H1 (cell line): ENCODE data around the gene DHX34. TPM values are rescaled to one million over a fixed set of nuclear protein-coding genes. Genes with fewer than 3 reads are reported as not detected.

ENCODE experiments used
- CTCF ChIA-PET: fragments of 300-600 bp; sonication (Branson Sonifier 250); formaldehyde crosslinking; loops from one replicate; lab custom pipeline; 2021; ENCODE audit not compliant: partially characterized antibody; lab: Charles Lee
- POLR2A ChIA-PET: fragments of 300-600 bp; sonication (Branson Sonifier 250); formaldehyde crosslinking; loops from one replicate; lab custom pipeline; 2021; ENCODE audit warnings: inconsistent platforms; ENCODE audit not compliant: partially characterized antibody; lab: Charles Lee
- DNase-seq, 2 experiments: peaks; one replicate each; pipeline versions ENCODE4 v3.0.0 to v3.0.0-alpha.2; 2010 to 2022; ENCODE audit warnings: low spot score in 2 of 2, low read depth in 1 of 2, mixed read lengths in 1 of 2
- FAIRE-seq: peaks from 2 replicates; lab custom pipeline; 2011; peaks lifted over from hg19 to GRCh38; lab: Jason Lieb, UNC
- H2AFZ ChIP-seq: 2 replicates; pipeline ENCODE4 v1.8.1; 2012; ENCODE audit warnings: low read length, inconsistent platforms
- H2AK5ac ChIP-seq: 2 replicates; pipeline ENCODE4 v1.6.1; 2013; ENCODE audit warnings: low read depth, low read length
- H2BK120ac ChIP-seq: replicated peaks from 2 replicates; pipeline ENCODE3; 2013; ENCODE audit warnings: low read depth, low read length, inconsistent platforms
- H2BK12ac ChIP-seq: 2 replicates; pipeline ENCODE4 v1.6.1; 2013; ENCODE audit warnings: low read depth, low read length
- H2BK15ac ChIP-seq: 2 replicates; pipeline ENCODE4 v1.6.1; 2013; ENCODE audit warnings: low read length
- H2BK20ac ChIP-seq: 2 replicates; pipeline ENCODE4 v1.6.1; 2013; ENCODE audit warnings: low read length
- H2BK5ac ChIP-seq: 2 replicates; pipeline ENCODE4 v1.6.1; 2013; ENCODE audit warnings: low read depth, low read length
- H3K14ac ChIP-seq: 2 replicates; pipeline ENCODE4 v1.6.1; 2013; ENCODE audit warnings: inconsistent platforms; ENCODE audit not compliant: insufficient read length
- H3K18ac ChIP-seq: 2 replicates; pipeline ENCODE4 v1.6.1; 2013; ENCODE audit warnings: low read length; ENCODE audit errors: extremely low read depth
- H3K23ac ChIP-seq: 2 replicates; pipeline ENCODE4 v1.6.1; 2013; ENCODE audit warnings: inconsistent platforms; ENCODE audit not compliant: insufficient read length
- H3K23me2 ChIP-seq: 2 replicates; pipeline ENCODE4 v1.6.1; 2013; ENCODE audit warnings: low read depth, low read length
- H3K27ac ChIP-seq: 2 replicates; pipeline ENCODE4 v1.6.1; 2011; ENCODE audit warnings: low read depth, low read length, inconsistent platforms
- H3K27me3 ChIP-seq, 4 experiments: replicated peaks in 1 of 4; 1 replicate in 1 of 4; 2 replicates in 3 of 4; pipeline versions ENCODE4 v1.6.1 to v1.8.1; 2011 to 2013; ENCODE audit warnings: low read length in 3 of 4, mild to moderate bottlenecking in 3 of 4, inconsistent platforms in 2 of 4, mixed read lengths in 2 of 4, moderate library complexity in 1 of 4; ENCODE audit not compliant: control insufficient read depth in 3 of 4, insufficient read depth in 3 of 4; ENCODE audit errors: extremely low read depth in 1 of 4
- H3K36me3 ChIP-seq, 4 experiments: 2 replicates each; pipeline versions ENCODE4 v1.6.1 to v1.8.1; 2011 to 2013; ENCODE audit warnings: mild to moderate bottlenecking in 4 of 4, low read length in 3 of 4, moderate library complexity in 2 of 4, control low read depth in 1 of 4, inconsistent platforms in 1 of 4; ENCODE audit not compliant: insufficient read depth in 4 of 4, control insufficient read depth in 2 of 4
- H3K4ac ChIP-seq: replicated peaks from 2 replicates; pipeline ENCODE3; 2013; ENCODE audit warnings: low read length, low read depth, mixed read lengths, inconsistent platforms; ENCODE audit not compliant: insufficient read length
- H3K4me1 ChIP-seq, 4 experiments: replicated peaks in 1 of 4; 1 replicate in 1 of 4; 2 replicates in 3 of 4; pipeline versions ENCODE4 v1.6.1 to v1.8.1; 2011 to 2013; ENCODE audit warnings: low read length in 3 of 4, inconsistent platforms in 2 of 4, mixed read lengths in 1 of 4; ENCODE audit not compliant: insufficient read depth in 4 of 4, control insufficient read depth in 3 of 4
- H3K4me2 ChIP-seq, 2 experiments: 2 replicates each; pipeline versions ENCODE4 v1.6.1 to v1.8.1; 2011 to 2013; ENCODE audit warnings: low read depth in 2 of 2, low read length in 2 of 2, control low read depth in 1 of 2, inconsistent platforms in 1 of 2, mild to moderate bottlenecking in 1 of 2; ENCODE audit not compliant: insufficient read depth in 1 of 2
- H3K4me3 ChIP-seq, 4 experiments: fragments of 200-600, 300-600 bp in 1 of 4; sonication (generic), shearing (Covaris generic), sonication (Bioruptor Twin) in 1 of 4; 2 replicates each; pipeline versions ENCODE4 v1.5.1 to v1.8.1; 2011 to 2016; ENCODE audit warnings: low read length in 4 of 4, low read depth in 3 of 4, control low read depth in 2 of 4, inconsistent platforms in 2 of 4, mild to moderate bottlenecking in 2 of 4, mixed read lengths in 1 of 4, moderate library complexity in 1 of 4; ENCODE audit not compliant: insufficient read depth in 2 of 4; ENCODE audit errors: extremely low read depth in 1 of 4
- H3K56ac ChIP-seq: replicated peaks from 2 replicates; pipeline ENCODE3; 2013; ENCODE audit warnings: low read depth, mild to moderate bottlenecking, mixed read lengths, low read length, inconsistent platforms; ENCODE audit not compliant: insufficient read length
- H3K79me1 ChIP-seq: 2 replicates; pipeline ENCODE4 v1.6.1; 2013; ENCODE audit warnings: low read depth, low read length, control low read depth
- H3K79me2 ChIP-seq, 2 experiments: 2 replicates each; pipeline versions ENCODE4 v1.6.1 to v1.8.1; 2012 to 2013; ENCODE audit warnings: low read length in 2 of 2, mild to moderate bottlenecking in 2 of 2, inconsistent platforms in 1 of 2; ENCODE audit not compliant: insufficient read depth in 2 of 2, control insufficient read depth in 1 of 2
- H3K9ac ChIP-seq, 4 experiments: replicated peaks in 1 of 4; 1 replicate in 1 of 4; 2 replicates in 3 of 4; pipeline versions ENCODE4 v1.6.1 to v1.8.1; 2011 to 2013; ENCODE audit warnings: low read depth in 3 of 4, low read length in 3 of 4, control low read depth in 2 of 4, mild to moderate bottlenecking in 2 of 4, moderate library complexity in 2 of 4, inconsistent platforms in 1 of 4; ENCODE audit errors: extremely low read depth in 1 of 4
- H3K9me3 ChIP-seq, 2 experiments: 2 replicates each; pipeline versions ENCODE4 v1.6.1 to v1.8.1; 2012 to 2013; ENCODE audit warnings: mild to moderate bottlenecking in 2 of 2, moderate library complexity in 2 of 2, control low read depth in 1 of 2, inconsistent platforms in 1 of 2, low read depth in 1 of 2, low read length in 1 of 2, mixed read lengths in 1 of 2; ENCODE audit not compliant: insufficient read depth in 2 of 2
- H4K20me1 ChIP-seq, 2 experiments: replicated peaks in 1 of 2; 2 replicates each; pipeline versions ENCODE3 to v1.8.1; 2011 to 2013; ENCODE audit warnings: inconsistent platforms in 2 of 2, low read length in 2 of 2, mild to moderate bottlenecking in 1 of 2; ENCODE audit not compliant: insufficient read depth in 2 of 2, control insufficient read depth in 1 of 2
- H4K5ac ChIP-seq: 2 replicates; pipeline ENCODE4 v1.6.1; 2013; ENCODE audit warnings: low read length, low read depth, mixed read lengths, inconsistent platforms; ENCODE audit not compliant: insufficient read length
- H4K8ac ChIP-seq: 2 replicates; pipeline ENCODE4 v1.8.0; 2013; ENCODE audit warnings: mild to moderate bottlenecking, moderate library complexity, low read length, inconsistent platforms; ENCODE audit not compliant: insufficient read depth; ENCODE audit errors: extremely low read depth
- H4K91ac ChIP-seq: replicated peaks from 2 replicates; pipeline ENCODE3; 2013; ENCODE audit warnings: low read length, mixed read lengths, inconsistent platforms; ENCODE audit not compliant: insufficient read length
- BRCA1 ChIP-seq: IDR thresholded peaks from 2 replicates; pipeline ENCODE4 v1.6.1; 2012; ENCODE audit warnings: low read depth, low read length, improper control_type of control experiment
- CBX8 ChIP-seq: fragments of 300-800, 300-1000 bp; sonication (generic); IDR thresholded peaks from 2 replicates; pipeline ENCODE4 v1.7.1; 2016; ENCODE audit warnings: low read depth, low read length, borderline replicate concordance
- CEBPB ChIP-seq: IDR thresholded peaks from 2 replicates; pipeline ENCODE4 v1.6.1; 2012; ENCODE audit warnings: low read depth, low read length
- EGR1 ChIP-seq: IDR thresholded peaks from 2 replicates; pipeline ENCODE4 v1.6.1; 2011; ENCODE audit warnings: low read depth, low read length, borderline replicate concordance
- HDAC2 ChIP-seq, 2 experiments: fragments of 300-600 bp in 1 of 2; sonication (generic) in 1 of 2; IDR thresholded peaks; 2 replicates each; pipeline ENCODE4 v1.6.1; 2011 to 2012; ENCODE audit warnings: low read depth in 2 of 2, low read length in 2 of 2, mild to moderate bottlenecking in 2 of 2, moderate library complexity in 2 of 2, borderline replicate concordance in 1 of 2, inconsistent platforms in 1 of 2
- JUN ChIP-seq: IDR thresholded peaks from 2 replicates; pipeline ENCODE4 v1.6.1; 2011; ENCODE audit warnings: low read depth, mild to moderate bottlenecking, improper control_type of control experiment, low read length
- JUND ChIP-seq: IDR thresholded peaks from 2 replicates; pipeline ENCODE4 v1.6.1; 2011; ENCODE audit warnings: mild to moderate bottlenecking, improper control_type of control experiment, low read length
- MAX ChIP-seq: IDR thresholded peaks from 2 replicates; pipeline ENCODE4 v1.6.1; 2012; ENCODE audit warnings: inconsistent platforms
- RBBP5 ChIP-seq: IDR thresholded peaks from 2 replicates; pipeline ENCODE4 v1.7.1; 2012; ENCODE audit warnings: low read depth, mild to moderate bottlenecking, inconsistent platforms, low read length, moderate library complexity, borderline replicate concordance
- RFX5 ChIP-seq: IDR thresholded peaks from 2 replicates; pipeline ENCODE4 v1.6.1; 2011; ENCODE audit warnings: low read depth, low read length, improper control_type of control experiment, borderline replicate concordance
- SAP30 ChIP-seq: fragments of 300-600 bp; sonication (generic); IDR thresholded peaks from 2 replicates; pipeline ENCODE4 v1.7.1; 2012; ENCODE audit warnings: low read length, moderate library complexity, mild to moderate bottlenecking, inconsistent platforms; ENCODE audit not compliant: insufficient read depth, insufficient replicate concordance
- SIX5 ChIP-seq: IDR thresholded peaks from 2 replicates; pipeline ENCODE4 v1.6.1; 2011; ENCODE audit warnings: mild to moderate bottlenecking, low read depth, low read length
- SP2 ChIP-seq: IDR thresholded peaks from 2 replicates; pipeline ENCODE4 v1.6.1; 2012; ENCODE audit warnings: mild to moderate bottlenecking, low read length, inconsistent platforms
- TCF12 ChIP-seq: IDR thresholded peaks from 2 replicates; pipeline ENCODE4 v1.6.1; 2011; ENCODE audit warnings: low read depth, mild to moderate bottlenecking, low read length
- WGBS, 2 experiments: shearing (Covaris generic) in 1 of 2; methylation state at CpG; one replicate each; pipeline versions ENCODE4 v1.1.6 to v1.1.7; 2013 to 2015; ENCODE audit warnings: low lambda C conversion rate in 2 of 2, mixed read lengths in 2 of 2, inconsistent platforms in 1 of 2, low coverage in 1 of 2, missing lambda C conversion rate in 1 of 2; ENCODE audit not compliant: insufficient replicate concordance in 2 of 2, insufficient coverage in 1 of 2, insufficient read length in 1 of 2; ENCODE audit errors: extremely low coverage in 1 of 2, missing lambda C conversion rate in 1 of 2; 5-methylcytosine and 5-hydroxymethylcytosine counted together
- polyA plus RNA-seq, 7 experiments: library from polyadenylated mRNA; depleted of rRNA in 3 of 7; stranded (reverse) in 5 of 7; unstranded in 2 of 7; fragments of >200 nt in 5 of 7; fragments of 200-250 nt in 2 of 7; gene quantifications; 1 replicate in 5 of 7; 2 replicates in 1 of 7; 4 replicates in 1 of 7; pipeline versions ENCODE4 v1.2.1 to v1.2.3, GENCODE V29; 2011 to 2013; ENCODE audit warnings: missing spikeins in 2 of 7, mixed read lengths in 2 of 7
- total RNA-seq: library from RNA; stranded (reverse); fragmentation: NEBNext Ultra II Directional; extraction: Animal tissue kit (Norgen Biotek cat#: 25700); gene quantifications from 2 replicates; pipeline ENCODE4 v1.2.1, GENCODE V29; 2021

DHX34 gene
- total and polyA plus RNA-seq, 2 of the 8 experiments (the other 6 are each of a cell fraction or from before 2014, with no cell fraction given): 17.5 to 24.3 TPM

DNA sequence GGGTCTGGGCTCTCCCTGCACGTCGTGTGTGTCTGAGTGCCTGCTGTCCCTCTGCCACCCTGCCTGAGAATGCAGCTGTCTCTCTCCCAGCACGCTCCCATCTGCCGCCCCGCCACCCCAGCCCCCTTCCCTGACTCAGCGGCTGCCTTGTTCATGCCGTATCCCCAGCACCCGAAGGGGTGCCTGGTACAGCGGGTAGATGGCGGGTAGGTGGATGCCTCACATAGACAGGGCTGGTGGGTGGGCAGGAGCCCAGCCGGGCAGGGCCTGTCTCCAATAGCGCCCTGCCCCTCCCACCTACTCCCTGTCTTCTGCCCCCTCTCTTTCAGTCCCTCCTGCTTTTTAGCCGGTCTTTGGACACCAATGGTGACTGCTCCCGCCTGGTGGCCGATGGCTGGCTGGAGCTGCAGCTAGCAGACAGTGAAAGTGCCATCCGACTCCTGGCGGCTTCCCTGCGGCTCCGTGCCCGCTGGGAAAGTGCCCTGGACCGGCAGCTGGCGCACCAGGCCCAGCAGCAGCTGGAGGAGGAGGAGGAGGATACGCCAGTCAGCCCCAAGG, 30.3 kb downstream of the DHX34 start:
- POLR2A ChIA-PET: interaction anchor here (0.6 to 1.1 kb wide), 2 partner anchors 12 to 45 kb away, joined by 3 to 4 read pairs; no protein-coding TSS in a partner anchor
- no peak for FAIRE-seq
- TF ChIP-seq TCF12 (no peak), JUN (no peak), HDAC2 (IDR thresholded peaks at IDR 0.05; ENCODE audit: borderline replicate concordance in 1 of 2, low read depth in 2 of 2, low read length in 2 of 2) (no peak), CBX8 (no peak), JUND (no peak), EGR1 (no peak), RFX5 (no peak), CEBPB (no peak), RBBP5 (no peak), SIX5 (no peak), SAP30 (no peak), MAX (no peak), BRCA1 (no peak), SP2 (no peak)

More for the DNA sequence above, 30.3 kb downstream of the DHX34 start:
- H3K56ac ChIP-seq: no peak overlapping the region
- no peaks in the 10 kb centered on the region for H3K79me1 ChIP-seq
- no peaks in the 10 kb centered on the region for H3K23me2 ChIP-seq
- H4K8ac ChIP-seq: no peak overlapping the region
- no peak overlapping the region; a peak in 1 of 7 replicates for H3K9ac ChIP-seq
- 95% methylated on average over 23 of the region's 23 CpGs; no CpG with 5 or more reads in 1 of the 2 experiments for WGBS, 2 experiments
- no peak overlapping the region for H3K23ac ChIP-seq
- H3K18ac ChIP-seq: no peak overlapping the region
- H2BK120ac ChIP-seq: no peak overlapping the region
- peaks cover 31 to 68% (median 62%) of the 10 kb centered on the region in 4 experiments; a peak in 7 of 8 replicates for H3K36me3 ChIP-seq
- H3K4me1 ChIP-seq: no peaks in the 10 kb centered on the region
- no peak overlapping the region for H2AK5ac ChIP-seq
- no peak overlapping the region for H3K27ac ChIP-seq
- H2BK20ac ChIP-seq: no peak overlapping the region
- CTCF ChIA-PET: interaction anchor here (5.1 to 6.8 kb wide), 2 partner anchors 11 to 36 kb away, joined by 19 to 50 read pairs; no protein-coding TSS in a partner anchor
- no peak for DNase-seq
- H4K20me1 ChIP-seq: peaks cover 2 to 6% of the 10 kb centered on the region in 2 experiments
- no peak overlapping the region for H2BK12ac ChIP-seq
- H3K4me3 ChIP-seq: no peak overlapping the region
- H3K79me2 ChIP-seq: no peaks in the 10 kb centered on the region
- no peak overlapping the region for H4K91ac ChIP-seq
- H2BK5ac ChIP-seq: no peak overlapping the region
- H3K9me3 ChIP-seq: no peaks in the 10 kb centered on the region
- H3K4me2 ChIP-seq: no peak overlapping the region
- H3K4ac ChIP-seq: no peak overlapping the region
- H3K27me3 ChIP-seq: no peaks in the 10 kb centered on the region
- H2BK15ac ChIP-seq: no peak overlapping the region
- no peak overlapping the region for H4K5ac ChIP-seq
- no peak overlapping the region for H3K14ac ChIP-seq
- H2AFZ ChIP-seq: no peak overlapping the region
